Measurements from ENCODE around the gene KITLG. TPM values are rescaled to one million over a fixed set of nuclear protein-coding genes. Genes with fewer than 3 reads are reported as not detected.
"Not testable (repeated sequence)": the region's sequence is repeated elsewhere in the genome, so short reads cannot be mapped to it uniquely, and the experiment has no call there.

The KITLG gene
- total and polyA plus RNA-seq, 7 experiments from 2014 or later: 0.05 to 0.24 TPM; not detected in 5

DNA sequence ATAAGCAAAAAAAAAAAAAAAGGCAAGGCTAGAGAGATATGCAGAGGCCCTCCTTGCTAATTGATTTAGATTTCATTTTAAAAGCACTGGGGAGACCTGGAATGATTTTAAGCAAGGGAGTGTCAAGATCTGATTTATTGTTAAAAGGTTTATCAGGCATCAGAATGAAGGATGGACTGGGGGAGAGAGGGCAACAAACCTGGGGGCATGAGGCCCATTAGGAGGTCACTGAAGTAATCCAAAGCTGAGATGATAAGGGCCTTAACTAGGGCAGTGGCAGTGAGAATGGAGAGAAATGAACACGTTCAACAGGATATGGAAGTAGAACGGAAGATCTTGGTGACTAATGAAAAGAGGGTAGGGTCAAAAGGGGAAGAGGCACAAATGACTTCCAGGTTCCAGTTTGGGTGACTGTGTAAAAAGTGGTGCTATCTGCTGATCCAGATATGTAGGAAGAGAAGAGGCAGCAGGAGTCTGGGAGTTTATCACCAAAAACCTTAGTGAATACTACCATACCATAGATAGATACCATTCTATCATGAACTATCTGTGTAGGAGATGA is 24.0 kb downstream of the KITLG start:
- DNase-seq (no peak), ATAC-seq (no peak)
- Mint-ChIP-seq H3K4me3 (no peak overlapping the region), H3K36me3 (no peaks in the 10 kb centered on the region), H3K27me3 (peaks cover 0 to 4% (median 0%) of the 10 kb centered on the region in 5 donors), H3K4me1 (no peaks in the 10 kb centered on the region), H3K27ac (no peak overlapping the region), H3K9me3 (peaks cover 0 to 8% (median 0%) of the 10 kb centered on the region in 11 donors)
- no peak overlapping the region for H3K27ac ChIP-seq (ENCODE audit: low read depth, low read length)
- H3K27me3 ChIP-seq (ENCODE audit: control insufficient read depth in 2 of 2, insufficient read depth in 2 of 2, low read length in 2 of 2): no peaks in the 10 kb centered on the region
- H3K4me3 ChIP-seq (ENCODE audit: low read length): no peak overlapping the region
- ChIA-PET CTCF (no interaction called here), POLR2A (no interaction called here)
- intact Hi-C loops (cut with micrococcal nuclease): no loop called here
- H3K36me3 ChIP-seq (ENCODE audit: control insufficient read depth in 2 of 3, insufficient read depth in 3 of 3, low read length in 3 of 3): no peaks in the 10 kb centered on the region
- H3K4me1 ChIP-seq (ENCODE audit: control insufficient read depth in 2 of 2, insufficient read depth in 2 of 2, low read length in 2 of 2): no peaks in the 10 kb centered on the region
- no peaks in the 10 kb centered on the region for H3K9me3 ChIP-seq (ENCODE audit: control insufficient read depth in 2 of 3, low read length in 3 of 3)

DNA sequence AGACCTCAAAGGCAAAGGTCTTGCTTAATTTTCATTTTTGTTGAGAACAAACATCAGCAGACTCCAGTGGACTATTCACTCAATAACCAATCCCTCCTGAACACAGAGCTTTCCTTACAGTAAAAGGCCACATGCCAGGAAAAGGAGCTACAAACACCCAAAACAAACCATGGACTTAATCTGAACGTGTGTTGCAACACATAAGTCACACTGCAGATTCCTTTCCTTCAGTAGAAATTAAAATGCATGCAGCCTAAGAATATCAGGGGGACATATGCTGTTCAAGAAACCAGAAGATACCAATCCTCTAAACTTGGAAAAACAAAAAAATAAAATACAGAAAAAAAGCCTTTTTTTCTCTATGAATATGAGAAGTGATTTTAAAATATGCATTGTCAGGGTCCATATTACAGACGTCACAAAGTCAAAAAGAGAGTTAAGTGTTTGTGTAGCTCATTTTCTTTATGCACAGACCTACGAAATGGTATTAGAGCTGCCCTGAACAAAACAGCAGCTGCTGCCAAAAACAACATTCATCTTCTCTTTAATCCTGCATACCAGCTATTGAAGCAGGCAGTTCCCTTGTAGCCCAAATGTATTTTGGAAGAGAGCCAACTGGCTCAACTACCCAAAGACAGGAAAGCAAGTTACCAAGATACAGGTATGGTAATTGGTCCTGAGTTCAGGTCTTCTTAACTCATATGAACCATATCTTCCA is 26.2 kb downstream of the KITLG start:
- Mint-ChIP-seq H3K4me1 (no peaks in the 10 kb centered on the region), H3K4me3 (no peak overlapping the region), H3K9me3 (peaks cover 0 to 15% (median 0%) of the 10 kb centered on the region in 11 donors), H3K27me3 (peaks cover 0 to 4% (median 0%) of the 10 kb centered on the region in 5 donors), H3K36me3 (no peaks in the 10 kb centered on the region), H3K27ac (no peak overlapping the region)
- no peaks in the 10 kb centered on the region for H3K9me3 ChIP-seq (ENCODE audit: control insufficient read depth in 2 of 3, low read length in 3 of 3)
- DNase-seq: no peak
- ChIA-PET CTCF (no interaction called here), POLR2A (no interaction called here)
- no peak overlapping the region for H3K4me3 ChIP-seq (ENCODE audit: low read length)
- ATAC-seq: no peak
- no peaks in the 10 kb centered on the region for H3K4me1 ChIP-seq (ENCODE audit: control insufficient read depth in 2 of 2, insufficient read depth in 2 of 2, low read length in 2 of 2)
- intact Hi-C loops (cut with micrococcal nuclease): no loop called here
- H3K27ac ChIP-seq (ENCODE audit: low read depth, low read length): no peak overlapping the region
- H3K36me3 ChIP-seq (ENCODE audit: control insufficient read depth in 2 of 3, insufficient read depth in 3 of 3, low read length in 3 of 3): no peaks in the 10 kb centered on the region
- no peaks in the 10 kb centered on the region for H3K27me3 ChIP-seq (ENCODE audit: control insufficient read depth in 2 of 2, insufficient read depth in 2 of 2, low read length in 2 of 2)

DNA sequence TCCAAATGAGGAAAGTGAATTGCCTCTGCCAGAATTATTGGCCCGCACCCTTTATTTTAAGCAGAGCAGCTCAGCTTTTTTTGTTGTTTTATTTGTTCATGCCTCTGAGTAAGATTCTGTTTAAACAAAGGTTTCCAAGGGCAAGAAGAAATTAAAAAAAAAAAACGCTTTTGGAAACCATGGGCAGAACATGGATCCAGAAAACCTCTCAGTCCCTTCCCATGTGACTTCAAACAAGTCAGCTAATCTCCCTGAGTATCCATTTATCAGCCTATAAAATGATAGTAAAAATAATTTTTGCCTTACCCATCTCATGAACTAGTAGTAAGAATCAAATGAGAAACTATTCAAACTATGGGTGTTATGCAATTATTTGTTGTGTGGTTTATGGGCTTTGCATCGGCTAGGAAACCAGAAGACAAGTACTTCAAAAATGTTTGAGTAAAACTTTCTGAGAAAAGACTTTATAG is 27.6 kb downstream of the KITLG start:
- ATAC-seq (no peak), DNase-seq (no peak)
- POLR2A ChIA-PET: no interaction called here
- Mint-ChIP-seq H3K4me1 (no peaks in the 10 kb centered on the region), H3K27me3 (peaks cover 0 to 4% (median 0%) of the 10 kb centered on the region in 5 donors), H3K4me3 (no peak overlapping the region), H3K27ac (no peak overlapping the region), H3K9me3 (peaks cover 0 to 19% (median 0%) of the 10 kb centered on the region in 11 donors), H3K36me3 (no peaks in the 10 kb centered on the region)
- H3K4me1 ChIP-seq (ENCODE audit: control insufficient read depth in 2 of 2, insufficient read depth in 2 of 2, low read length in 2 of 2): no peaks in the 10 kb centered on the region
- no peaks in the 10 kb centered on the region for H3K9me3 ChIP-seq (ENCODE audit: control insufficient read depth in 2 of 3, low read length in 3 of 3)
- CTCF ChIA-PET: no interaction called here
- H3K4me3 ChIP-seq (ENCODE audit: low read length): no peak overlapping the region
- intact Hi-C loops (cut with micrococcal nuclease): no loop called here
- no peak overlapping the region for H3K27ac ChIP-seq (ENCODE audit: low read depth, low read length)
- H3K36me3 ChIP-seq (ENCODE audit: control insufficient read depth in 2 of 3, insufficient read depth in 3 of 3, low read length in 3 of 3): no peaks in the 10 kb centered on the region
- H3K27me3 ChIP-seq (ENCODE audit: control insufficient read depth in 2 of 2, insufficient read depth in 2 of 2, low read length in 2 of 2): no peaks in the 10 kb centered on the region

DNA sequence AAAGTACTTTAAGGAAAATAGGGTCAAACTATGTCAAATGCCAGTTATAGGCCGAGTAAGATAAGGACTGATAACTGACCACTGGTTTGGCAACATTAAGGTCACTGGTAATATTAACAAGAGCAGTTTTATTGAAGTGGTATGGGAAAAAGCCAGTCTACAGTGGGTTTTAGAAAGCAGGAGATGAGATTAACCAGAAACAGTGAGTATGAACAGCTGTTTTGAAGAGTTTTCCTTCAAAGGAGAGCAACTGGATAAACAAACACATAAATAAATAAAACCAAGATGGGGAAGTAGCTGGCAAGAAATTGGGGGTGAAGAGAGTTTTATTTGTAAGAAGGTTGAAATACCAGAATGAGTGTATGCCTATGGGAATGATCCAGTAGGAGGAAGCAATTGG is 30.3 kb downstream of the KITLG start:
- ATAC-seq (no peak), DNase-seq (no peak)
- Mint-ChIP-seq H3K9me3 (peaks cover 0 to 13% (median 0%) of the 10 kb centered on the region in 11 donors), H3K27ac (no peak overlapping the region), H3K27me3 (peaks cover 0 to 4% (median 0%) of the 10 kb centered on the region in 5 donors), H3K4me1 (no peaks in the 10 kb centered on the region), H3K4me3 (no peak overlapping the region), H3K36me3 (no peaks in the 10 kb centered on the region)
- Histone ChIP-seq H3K9me3 (ENCODE audit: control insufficient read depth in 2 of 3, low read length in 3 of 3) (no peaks in the 10 kb centered on the region), H3K4me1 (ENCODE audit: control insufficient read depth in 2 of 2, insufficient read depth in 2 of 2, low read length in 2 of 2) (no peaks in the 10 kb centered on the region), H3K36me3 (ENCODE audit: control insufficient read depth in 2 of 3, insufficient read depth in 3 of 3, low read length in 3 of 3) (no peaks in the 10 kb centered on the region), H3K27ac (ENCODE audit: low read depth, low read length) (no peak overlapping the region), H3K27me3 (ENCODE audit: control insufficient read depth in 2 of 2, insufficient read depth in 2 of 2, low read length in 2 of 2) (no peaks in the 10 kb centered on the region), H3K4me3 (ENCODE audit: low read length) (no peak overlapping the region)
- ChIA-PET CTCF (no interaction called here), POLR2A (no interaction called here)
- intact Hi-C loops (cut with micrococcal nuclease): no loop called here

DNA sequence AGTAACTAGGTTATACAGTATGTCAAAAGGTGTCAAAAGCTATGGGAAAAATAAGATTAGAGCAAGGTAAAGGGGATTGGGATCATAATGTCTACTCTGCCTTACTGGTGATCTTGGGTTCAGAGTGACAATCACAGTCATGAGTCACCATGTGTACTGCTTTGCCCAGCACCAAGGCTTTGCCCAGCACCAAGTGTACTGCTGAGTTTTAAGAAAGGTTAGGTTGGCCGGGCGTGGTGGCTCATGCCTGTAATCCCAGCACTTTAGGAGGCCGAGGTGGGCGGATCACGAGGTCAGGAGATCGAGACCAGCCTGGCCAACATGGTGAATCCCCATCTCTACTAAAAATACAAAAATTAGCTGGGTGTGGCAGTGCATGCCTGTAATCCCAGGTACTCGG is 32.3 kb downstream of the KITLG start:
- H3K9me3 ChIP-seq (ENCODE audit: control insufficient read depth in 2 of 3, low read length in 3 of 3); intact Hi-C loops (cut with micrococcal nuclease); H3K36me3 Mint-ChIP-seq; CTCF ChIA-PET; H3K4me1 ChIP-seq (ENCODE audit: control insufficient read depth in 2 of 2, insufficient read depth in 2 of 2, low read length in 2 of 2); H3K27me3 Mint-ChIP-seq; DNase-seq; H3K4me3 ChIP-seq (ENCODE audit: low read length); H3K4me1 Mint-ChIP-seq; H3K27ac Mint-ChIP-seq; POLR2A ChIA-PET; H3K36me3 ChIP-seq (ENCODE audit: control insufficient read depth in 2 of 3, insufficient read depth in 3 of 3, low read length in 3 of 3); H3K27ac ChIP-seq (ENCODE audit: low read depth, low read length); H3K27me3 ChIP-seq (ENCODE audit: control insufficient read depth in 2 of 2, insufficient read depth in 2 of 2, low read length in 2 of 2); H3K4me3 Mint-ChIP-seq; ATAC-seq: not testable (repeated sequence)
- peaks cover 0 to 17% (median 0%) of the 10 kb centered on the region in 11 donors for H3K9me3 Mint-ChIP-seq

DNA sequence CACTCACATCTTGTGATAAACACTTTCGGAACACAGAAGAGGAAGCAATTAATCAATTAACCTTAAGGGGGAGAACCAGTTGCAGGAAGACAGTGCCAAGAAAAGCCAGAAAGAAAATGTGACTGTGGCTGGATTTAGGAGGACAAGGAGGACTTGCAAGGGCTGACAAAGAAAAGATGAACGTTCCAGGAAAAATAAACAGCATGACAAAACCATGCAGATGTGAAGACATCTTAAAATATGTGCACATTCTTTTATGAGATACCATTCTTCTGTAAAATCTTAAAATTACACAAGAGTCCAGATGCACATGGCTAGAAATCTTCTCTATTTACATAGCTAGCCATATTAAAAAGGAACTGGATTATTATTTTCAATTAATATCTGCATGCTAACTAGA is 33.4 kb downstream of the KITLG start:
- intact Hi-C loops (cut with micrococcal nuclease): no loop called here
- H3K9me3 Mint-ChIP-seq: peaks cover 0 to 17% (median 0%) of the 10 kb centered on the region in 11 donors
- no peaks in the 10 kb centered on the region for H3K36me3 Mint-ChIP-seq

DNA sequence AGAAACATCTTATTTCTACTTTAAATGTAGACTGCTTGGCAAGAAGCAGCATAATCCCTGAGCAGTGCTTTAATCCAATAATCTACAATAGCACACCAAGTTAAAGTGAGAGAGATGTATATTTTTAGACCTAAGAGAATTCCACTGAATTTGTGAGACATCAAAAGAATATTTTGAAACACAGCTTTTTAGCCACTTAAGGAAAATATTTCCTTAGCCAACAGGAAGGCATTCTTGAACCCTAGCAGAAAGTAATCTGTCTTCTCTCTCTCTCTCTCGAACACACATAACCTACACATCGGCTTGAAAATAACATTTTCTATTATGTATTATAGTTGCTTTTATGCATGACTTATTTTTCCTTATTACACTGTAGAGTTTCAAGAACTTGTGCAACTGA is 34.0 kb downstream of the KITLG start:
- H3K27me3 ChIP-seq (ENCODE audit: control insufficient read depth in 2 of 2, insufficient read depth in 2 of 2, low read length in 2 of 2): no peaks in the 10 kb centered on the region
- intact Hi-C loops (cut with micrococcal nuclease): no loop called here
- H3K36me3 ChIP-seq (ENCODE audit: control insufficient read depth in 2 of 3, insufficient read depth in 3 of 3, low read length in 3 of 3): no peaks in the 10 kb centered on the region
- POLR2A ChIA-PET: no interaction called here
- H3K4me1 ChIP-seq (ENCODE audit: control insufficient read depth in 2 of 2, insufficient read depth in 2 of 2, low read length in 2 of 2): no peaks in the 10 kb centered on the region
- Mint-ChIP-seq H3K4me1 (no peaks in the 10 kb centered on the region), H3K27ac (no peak overlapping the region), H3K27me3 (no peaks in the 10 kb centered on the region), H3K4me3 (no peak overlapping the region), H3K36me3 (no peaks in the 10 kb centered on the region), H3K9me3 (peaks cover 0 to 17% (median 0%) of the 10 kb centered on the region in 11 donors)
- CTCF ChIA-PET: no interaction called here
- ATAC-seq (no peak), DNase-seq (no peak)
- H3K27ac ChIP-seq (ENCODE audit: low read depth, low read length): no peak overlapping the region
- no peaks in the 10 kb centered on the region for H3K9me3 ChIP-seq (ENCODE audit: control insufficient read depth in 2 of 3, low read length in 3 of 3)
- H3K4me3 ChIP-seq (ENCODE audit: low read length): no peak overlapping the region

More for the DNA sequence above, 33.4 kb downstream of the KITLG start:
- Mint-ChIP-seq H3K27ac (no peak overlapping the region), H3K4me3 (no peak overlapping the region), H3K27me3 (peaks cover 0 to 4% (median 0%) of the 10 kb centered on the region in 5 donors), H3K4me1 (no peaks in the 10 kb centered on the region)
- POLR2A ChIA-PET: no interaction called here
- Histone ChIP-seq H3K27ac (ENCODE audit: low read depth, low read length) (no peak overlapping the region), H3K4me3 (ENCODE audit: low read length) (no peak overlapping the region), H3K4me1 (ENCODE audit: control insufficient read depth in 2 of 2, insufficient read depth in 2 of 2, low read length in 2 of 2) (no peaks in the 10 kb centered on the region), H3K27me3 (ENCODE audit: control insufficient read depth in 2 of 2, insufficient read depth in 2 of 2, low read length in 2 of 2) (no peaks in the 10 kb centered on the region), H3K36me3 (ENCODE audit: control insufficient read depth in 2 of 3, insufficient read depth in 3 of 3, low read length in 3 of 3) (no peaks in the 10 kb centered on the region), H3K9me3 (ENCODE audit: control insufficient read depth in 2 of 3, low read length in 3 of 3) (no peaks in the 10 kb centered on the region)
- DNase-seq: no peak
- no peak for ATAC-seq
- CTCF ChIA-PET: no interaction called here
